Neural progenitor cell (in vitro differentiated cells): ENCODE measurements around the gene PCSK5.

Source experiments
- CTCF ChIP-seq: fragments of 200-600 bp; sonication (generic); IDR thresholded peaks from 2 replicates; pipeline ENCODE4 v1.5.1; 2017; ENCODE audit warnings: antibody characterized with exemption, mild to moderate bottlenecking
- EZH2 ChIP-seq: fragments of 200-600 bp; sonication (generic); IDR thresholded peaks from 2 replicates; pipeline ENCODE4 v1.6.1; 2017; ENCODE audit warnings: antibody characterized with exemption, mild to moderate bottlenecking, moderate library complexity
- EZH2phosphoT487 ChIP-seq: fragments of 200-600 bp; sonication (generic); IDR thresholded peaks from 2 replicates; pipeline ENCODE4 v1.6.1; 2017; ENCODE audit warnings: antibody characterized with exemption

- no peak for TF ChIP-seq CTCF
- no peak for TF ChIP-seq EZH2
- TF ChIP-seq EZH2phosphoT487 = no peak
Observed at GRCh38 chr9:76405868-76406267, 515.4 kb downstream of the PCSK5 start.
